ENCODE data around the gene DOK3. TPM values are rescaled to one million over a fixed set of nuclear protein-coding genes. Genes with fewer than 3 reads are reported as not detected.
A peak's percentile ranks its signal among the peaks of the same experiment; 100 is the strongest.

The DOK3 gene
- total RNA-seq, 1 experiment from 2014 or later, result 8.0 TPM

DNA sequence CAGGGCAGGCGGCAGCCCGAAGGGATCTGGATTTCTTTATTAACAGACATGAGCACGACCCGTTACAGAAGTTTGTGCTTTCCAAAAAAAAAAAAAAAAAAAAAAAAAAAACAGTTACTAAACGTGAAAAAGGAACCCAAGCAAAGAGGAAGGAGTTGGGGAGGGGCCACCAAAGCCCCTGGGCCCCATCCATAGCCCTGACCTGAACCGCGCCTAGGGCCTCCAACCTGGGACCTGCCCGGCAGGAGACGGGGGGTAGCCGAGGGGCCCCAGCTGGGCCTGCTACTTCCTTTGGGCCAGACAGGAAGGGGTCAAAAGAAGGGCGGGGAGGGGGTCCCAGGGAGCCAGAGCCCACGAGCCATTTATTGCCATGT lies 53.0 kb downstream of the DOK3 start:
- H3K36me3 ChIP-seq (ENCODE audit: control insufficient read depth in 1 of 2, insufficient read depth in 2 of 2, low read length in 2 of 2), result peaks cover 0 to 11% of the 10 kb centered on the region in 2 experiments; a peak in 1 of 4 replicates
- ChIA-PET RAD21 (ENCODE audit: low non-redundant PET in 1 of 2, low total read pairs in 2 of 2, uncharacterized antibody in 2 of 2, unreplicated experiment in 2 of 2) (no interaction called here), POLR2A (interaction anchor here (1.4 to 1.6 kb wide), 2 partner anchors 8 to 52 kb away, joined by 4 to 8 read pairs; no protein-coding TSS in a partner anchor), CTCF (interaction anchor here (1.2 to 6.8 kb wide), 6 partner anchors 37 to 135 kb away, joined by 3 to 85 read pairs (median 10); partner anchors contain the start of genes PDLIM7 and PFN3)
- H3K9me3 ChIP-seq (ENCODE audit: control insufficient read depth in 1 of 2, insufficient read depth in 1 of 2, low read depth in 1 of 2, low read length in 2 of 2), result no peaks in the 10 kb centered on the region
- peak overlapping the region; percentile 96; the same call in 1 of the 2 replicates for H3K27ac ChIP-seq (ENCODE audit: low read depth, low read length)
- TF ChIP-seq, protein P1, sequence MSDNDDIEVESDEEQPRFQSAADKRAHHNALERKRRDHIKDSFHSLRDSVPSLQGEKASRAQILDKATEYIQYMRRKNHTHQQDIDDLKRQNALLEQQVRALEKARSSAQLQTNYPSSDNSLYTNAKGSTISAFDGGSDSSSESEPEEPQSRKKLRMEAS (IDR thresholded peaks at IDR 0.05), result no peak
- TF ChIP-seq ELF1 (IDR thresholded peaks at IDR 0.05; ENCODE audit: borderline replicate concordance, low read depth), result no peak
- TF ChIP-seq, protein P2, sequence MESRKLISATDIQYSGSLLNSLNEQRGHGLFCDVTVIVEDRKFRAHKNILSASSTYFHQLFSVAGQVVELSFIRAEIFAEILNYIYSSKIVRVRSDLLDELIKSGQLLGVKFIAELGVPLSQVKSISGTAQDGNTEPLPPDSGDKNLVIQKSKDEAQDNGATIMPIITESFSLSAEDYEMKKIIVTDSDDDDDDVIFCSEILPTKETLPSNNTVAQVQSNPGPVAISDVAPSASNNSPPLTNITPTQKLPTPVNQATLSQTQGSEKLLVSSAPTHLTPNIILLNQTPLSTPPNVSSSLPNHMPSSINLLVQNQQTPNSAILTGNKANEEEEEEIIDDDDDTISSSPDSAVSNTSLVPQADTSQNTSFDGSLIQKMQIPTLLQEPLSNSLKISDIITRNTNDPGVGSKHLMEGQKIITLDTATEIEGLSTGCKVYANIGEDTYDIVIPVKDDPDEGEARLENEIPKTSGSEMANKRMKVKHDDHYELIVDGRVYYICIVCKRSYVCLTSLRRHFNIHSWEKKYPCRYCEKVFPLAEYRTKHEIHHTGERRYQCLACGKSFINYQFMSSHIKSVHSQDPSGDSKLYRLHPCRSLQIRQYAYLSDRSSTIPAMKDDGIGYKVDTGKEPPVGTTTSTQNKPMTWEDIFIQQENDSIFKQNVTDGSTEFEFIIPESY (IDR thresholded peaks at IDR 0.05; ENCODE audit: extremely low read depth, insufficient replicate concordance, low read length), result no peak
- TF ChIP-seq CEBPB (IDR thresholded peaks at IDR 0.05; ENCODE audit: low read depth), result no peak
- no peak for TF ChIP-seq JUND (IDR thresholded peaks at IDR 0.05)
- TF ChIP-seq FOSL1 (IDR thresholded peaks at IDR 0.05; ENCODE audit: low read depth), result no peak
- no peak for TF ChIP-seq EZH2phosphoT487 (IDR thresholded peaks at IDR 0.05; ENCODE audit: borderline replicate concordance)
- no peak for TF ChIP-seq SRF (IDR thresholded peaks at IDR 0.05; ENCODE audit: low read depth)
- no peak for TF ChIP-seq ZNF274 (IDR thresholded peaks at IDR 0.05; ENCODE audit: low read depth, low read length)
- TF ChIP-seq, protein P3, sequence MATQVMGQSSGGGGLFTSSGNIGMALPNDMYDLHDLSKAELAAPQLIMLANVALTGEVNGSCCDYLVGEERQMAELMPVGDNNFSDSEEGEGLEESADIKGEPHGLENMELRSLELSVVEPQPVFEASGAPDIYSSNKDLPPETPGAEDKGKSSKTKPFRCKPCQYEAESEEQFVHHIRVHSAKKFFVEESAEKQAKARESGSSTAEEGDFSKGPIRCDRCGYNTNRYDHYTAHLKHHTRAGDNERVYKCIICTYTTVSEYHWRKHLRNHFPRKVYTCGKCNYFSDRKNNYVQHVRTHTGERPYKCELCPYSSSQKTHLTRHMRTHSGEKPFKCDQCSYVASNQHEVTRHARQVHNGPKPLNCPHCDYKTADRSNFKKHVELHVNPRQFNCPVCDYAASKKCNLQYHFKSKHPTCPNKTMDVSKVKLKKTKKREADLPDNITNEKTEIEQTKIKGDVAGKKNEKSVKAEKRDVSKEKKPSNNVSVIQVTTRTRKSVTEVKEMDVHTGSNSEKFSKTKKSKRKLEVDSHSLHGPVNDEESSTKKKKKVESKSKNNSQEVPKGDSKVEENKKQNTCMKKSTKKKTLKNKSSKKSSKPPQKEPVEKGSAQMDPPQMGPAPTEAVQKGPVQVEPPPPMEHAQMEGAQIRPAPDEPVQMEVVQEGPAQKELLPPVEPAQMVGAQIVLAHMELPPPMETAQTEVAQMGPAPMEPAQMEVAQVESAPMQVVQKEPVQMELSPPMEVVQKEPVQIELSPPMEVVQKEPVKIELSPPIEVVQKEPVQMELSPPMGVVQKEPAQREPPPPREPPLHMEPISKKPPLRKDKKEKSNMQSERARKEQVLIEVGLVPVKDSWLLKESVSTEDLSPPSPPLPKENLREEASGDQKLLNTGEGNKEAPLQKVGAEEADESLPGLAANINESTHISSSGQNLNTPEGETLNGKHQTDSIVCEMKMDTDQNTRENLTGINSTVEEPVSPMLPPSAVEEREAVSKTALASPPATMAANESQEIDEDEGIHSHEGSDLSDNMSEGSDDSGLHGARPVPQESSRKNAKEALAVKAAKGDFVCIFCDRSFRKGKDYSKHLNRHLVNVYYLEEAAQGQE (IDR thresholded peaks at IDR 0.05; ENCODE audit: low read depth), result no peak
- TF ChIP-seq RAD21 (IDR thresholded peaks at IDR 0.05; ENCODE audit: low read depth), result no peak
- TF ChIP-seq CBX3 (IDR thresholded peaks at IDR 0.05; ENCODE audit: low read depth), result no peak
- TF ChIP-seq, protein P4, sequence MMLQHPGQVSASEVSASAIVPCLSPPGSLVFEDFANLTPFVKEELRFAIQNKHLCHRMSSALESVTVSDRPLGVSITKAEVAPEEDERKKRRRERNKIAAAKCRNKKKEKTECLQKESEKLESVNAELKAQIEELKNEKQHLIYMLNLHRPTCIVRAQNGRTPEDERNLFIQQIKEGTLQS (IDR thresholded peaks at IDR 0.05), result no peak
- TF ChIP-seq YY1 (IDR thresholded peaks at IDR 0.05; ENCODE audit: extremely low read depth, insufficient replicate concordance, low read depth, low read length), result no peak
- TF ChIP-seq, protein P5, sequence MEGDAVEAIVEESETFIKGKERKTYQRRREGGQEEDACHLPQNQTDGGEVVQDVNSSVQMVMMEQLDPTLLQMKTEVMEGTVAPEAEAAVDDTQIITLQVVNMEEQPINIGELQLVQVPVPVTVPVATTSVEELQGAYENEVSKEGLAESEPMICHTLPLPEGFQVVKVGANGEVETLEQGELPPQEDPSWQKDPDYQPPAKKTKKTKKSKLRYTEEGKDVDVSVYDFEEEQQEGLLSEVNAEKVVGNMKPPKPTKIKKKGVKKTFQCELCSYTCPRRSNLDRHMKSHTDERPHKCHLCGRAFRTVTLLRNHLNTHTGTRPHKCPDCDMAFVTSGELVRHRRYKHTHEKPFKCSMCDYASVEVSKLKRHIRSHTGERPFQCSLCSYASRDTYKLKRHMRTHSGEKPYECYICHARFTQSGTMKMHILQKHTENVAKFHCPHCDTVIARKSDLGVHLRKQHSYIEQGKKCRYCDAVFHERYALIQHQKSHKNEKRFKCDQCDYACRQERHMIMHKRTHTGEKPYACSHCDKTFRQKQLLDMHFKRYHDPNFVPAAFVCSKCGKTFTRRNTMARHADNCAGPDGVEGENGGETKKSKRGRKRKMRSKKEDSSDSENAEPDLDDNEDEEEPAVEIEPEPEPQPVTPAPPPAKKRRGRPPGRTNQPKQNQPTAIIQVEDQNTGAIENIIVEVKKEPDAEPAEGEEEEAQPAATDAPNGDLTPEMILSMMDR (IDR thresholded peaks at IDR 0.05 in 2 of 3, conservative IDR thresholded peaks at IDR 0.05 in 1 of 3; ENCODE audit: borderline replicate concordance in 1 of 3, insufficient read depth in 1 of 3, low read depth in 2 of 3, low read length in 2 of 3), result no peak; a peak in 1 of 6 replicates
- no peak for TF ChIP-seq ZFX (IDR thresholded peaks at IDR 0.05)
- intact Hi-C loops (cut with micrococcal nuclease), result loop anchor here (1.0 to 2.0 kb wide), 2 partner anchors 146 to 342 kb away; no protein-coding TSS in a partner anchor
- H3K4me1 ChIP-seq (ENCODE audit: control insufficient read depth in 1 of 2, insufficient read depth in 2 of 2, low read length in 2 of 2), result peaks cover 18 to 53% of the 10 kb centered on the region in 2 experiments; a peak in 3 of 4 replicates
- no peak overlapping the region for H2AFZ ChIP-seq (ENCODE audit: low read depth, low read length, poor library complexity, severe bottlenecking)
- H3K4me2 ChIP-seq (ENCODE audit: low read length), result peak overlapping the region; percentile 96
- BruUV-seq (replicated peaks), result no TSS peak
- no peak for DNase-seq (ENCODE audit: low read depth, low spot score)
- no peaks in the 10 kb centered on the region for H4K20me1 ChIP-seq (ENCODE audit: insufficient read depth)
- H3K79me2 ChIP-seq (ENCODE audit: insufficient read depth, low read length), result peaks cover 7% of the 10 kb centered on the region
- H3K9me2 ChIP-seq (ENCODE audit: insufficient read depth), result no peaks in the 10 kb centered on the region
- no peak for ATAC-seq
- H3K4me3 ChIP-seq (replicated peaks in 1 of 2; ENCODE audit: low read depth in 1 of 2, low read length in 2 of 2), result 0 out of 4 replicates have a peak overlapping the region, but pooled peaks of 1 of the 2 experiments have one; percentile 14
- 0 out of 2 replicates have a peak overlapping the region, but pooled peaks have one; percentile 39 for H3K9ac ChIP-seq (ENCODE audit: low read length)
- no peaks in the 10 kb centered on the region for H3K27me3 ChIP-seq (ENCODE audit: insufficient read depth, low read length)
